Measurements from ENCODE around the gene PON3. TPM values are rescaled to one million over a fixed set of nuclear protein-coding genes. Genes with fewer than 3 reads are reported as not detected.

PON3 gene
- total and polyA plus RNA-seq, 2 of the 13 experiments (the other 11 are each of a cell fraction or from before 2014, with no cell fraction given), result 23.6 to 37.8 TPM

DNA sequence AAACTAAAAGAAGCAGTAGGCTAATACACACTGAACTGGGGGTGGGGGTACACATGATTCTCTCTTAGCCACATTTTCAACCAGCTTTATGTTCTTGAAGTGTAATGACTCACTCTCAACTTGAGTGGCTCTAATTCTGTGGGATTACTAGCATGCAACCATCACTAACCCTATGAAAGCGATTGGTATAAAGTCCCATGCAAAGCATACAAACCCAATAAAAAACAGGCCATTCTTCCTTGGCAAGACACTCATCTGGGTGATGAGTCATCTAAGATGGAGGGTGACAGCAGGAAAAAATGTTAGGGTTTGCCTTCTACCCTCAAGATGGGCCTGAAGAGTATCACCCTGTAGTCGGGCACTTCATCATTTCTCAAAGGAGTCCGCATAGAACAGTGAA, 14.9 kb upstream of the PON3 start (continued):
- TF ChIP-seq, protein P1, sequence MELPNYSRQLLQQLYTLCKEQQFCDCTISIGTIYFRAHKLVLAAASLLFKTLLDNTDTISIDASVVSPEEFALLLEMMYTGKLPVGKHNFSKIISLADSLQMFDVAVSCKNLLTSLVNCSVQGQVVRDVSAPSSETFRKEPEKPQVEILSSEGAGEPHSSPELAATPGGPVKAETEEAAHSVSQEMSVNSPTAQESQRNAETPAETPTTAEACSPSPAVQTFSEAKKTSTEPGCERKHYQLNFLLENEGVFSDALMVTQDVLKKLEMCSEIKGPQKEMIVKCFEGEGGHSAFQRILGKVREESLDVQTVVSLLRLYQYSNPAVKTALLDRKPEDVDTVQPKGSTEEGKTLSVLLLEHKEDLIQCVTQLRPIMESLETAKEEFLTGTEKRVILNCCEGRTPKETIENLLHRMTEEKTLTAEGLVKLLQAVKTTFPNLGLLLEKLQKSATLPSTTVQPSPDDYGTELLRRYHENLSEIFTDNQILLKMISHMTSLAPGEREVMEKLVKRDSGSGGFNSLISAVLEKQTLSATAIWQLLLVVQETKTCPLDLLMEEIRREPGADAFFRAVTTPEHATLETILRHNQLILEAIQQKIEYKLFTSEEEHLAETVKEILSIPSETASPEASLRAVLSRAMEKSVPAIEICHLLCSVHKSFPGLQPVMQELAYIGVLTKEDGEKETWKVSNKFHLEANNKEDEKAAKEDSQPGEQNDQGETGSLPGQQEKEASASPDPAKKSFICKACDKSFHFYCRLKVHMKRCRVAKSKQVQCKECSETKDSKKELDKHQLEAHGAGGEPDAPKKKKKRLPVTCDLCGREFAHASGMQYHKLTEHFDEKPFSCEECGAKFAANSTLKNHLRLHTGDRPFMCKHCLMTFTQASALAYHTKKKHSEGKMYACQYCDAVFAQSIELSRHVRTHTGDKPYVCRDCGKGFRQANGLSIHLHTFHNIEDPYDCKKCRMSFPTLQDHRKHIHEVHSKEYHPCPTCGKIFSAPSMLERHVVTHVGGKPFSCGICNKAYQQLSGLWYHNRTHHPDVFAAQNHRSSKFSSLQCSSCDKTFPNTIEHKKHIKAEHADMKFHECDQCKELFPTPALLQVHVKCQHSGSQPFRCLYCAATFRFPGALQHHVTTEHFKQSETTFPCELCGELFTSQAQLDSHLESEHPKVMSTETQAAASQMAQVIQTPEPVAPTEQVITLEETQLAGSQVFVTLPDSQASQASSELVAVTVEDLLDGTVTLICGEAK (IDR thresholded peaks at IDR 0.05), result no peak
- TF ChIP-seq, protein P1 (CRISPR knock-in tag; IDR thresholded peaks at IDR 0.05), result no peak

DNA sequence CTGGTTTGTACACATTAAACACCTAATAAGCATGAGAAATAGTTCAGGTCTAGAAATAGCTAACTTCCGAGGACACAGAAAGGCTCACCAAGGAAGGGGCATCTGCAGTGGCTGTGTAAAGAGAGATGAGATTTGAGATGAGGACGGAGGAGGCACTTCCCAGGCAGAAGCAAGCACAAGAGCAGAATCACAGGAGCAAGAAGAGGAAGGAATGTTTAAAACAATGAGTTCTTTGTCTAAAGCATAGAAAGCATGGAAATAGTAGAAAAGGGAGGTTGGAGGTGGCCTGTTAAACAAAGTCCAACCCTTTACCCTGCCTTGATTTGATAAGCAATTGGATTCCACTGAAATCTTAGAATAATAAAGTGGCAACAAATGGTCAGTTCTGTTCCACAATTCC, 11.6 kb upstream of the PON3 start:
- FAIRE-seq, result no peak
- ChIA-PET CTCF (ENCODE audit: low intra/inter-chr PET ratio, low total read pairs) (no interaction called here), POLR2A (no interaction called here)
- H3K27ac ChIP-seq (ENCODE audit: extremely low read length, insufficient read depth, low read length), result no peak overlapping the region
- no peak overlapping the region for H3K4me2 ChIP-seq (ENCODE audit: low read depth, low read length)
- BruUV-seq (replicated peaks), result no TSS peak
- no peaks in the 10 kb centered on the region for H3K9me3 ChIP-seq (ENCODE audit: low read length)
- WGBS (ENCODE audit: low lambda C conversion rate), result 71% methylated on average over 2 of the region's 2 CpGs
- no peak overlapping the region for H3K4me3 ChIP-seq (replicated peaks in 1 of 3; ENCODE audit: insufficient read depth in 1 of 3, low read depth in 2 of 3, low read length in 3 of 3)
- H3K9ac ChIP-seq (ENCODE audit: insufficient read depth, low read depth, low read length), result no peak overlapping the region
- no peaks in the 10 kb centered on the region for H3K79me2 ChIP-seq (ENCODE audit: insufficient read depth, low read length)
- intact Hi-C loops (cut with micrococcal nuclease; ENCODE audit: unreplicated experiment) (no loop called here), in situ Hi-C loops (cut with HindIII; ENCODE audit: extremely low pct_ligation_motif_present, low pct_unique_long_range_greater_than_20kb) (no loop called here)
- no peak overlapping the region for H2AFZ ChIP-seq (ENCODE audit: low read length)
- H3K36me3 ChIP-seq (replicated peaks in 1 of 2; ENCODE audit: control insufficient read depth in 1 of 2, insufficient read depth in 2 of 2, low read length in 2 of 2), result peaks cover 5 to 67% of the 10 kb centered on the region in 2 experiments; a peak in 4 of 5 replicates
- H3K27me3 ChIP-seq (ENCODE audit: control insufficient read depth in 1 of 2, insufficient read depth in 2 of 2, low read length in 2 of 2), result no peaks in the 10 kb centered on the region
- peaks cover 15% of the 10 kb centered on the region for H3K4me1 ChIP-seq (ENCODE audit: insufficient read depth, low read length)
- no peak for DNase-seq (ENCODE audit: low spot score)
- no peaks in the 10 kb centered on the region; the same call in 1 of the 2 replicates for H4K20me1 ChIP-seq (ENCODE audit: insufficient read depth, low read length)
- ATAC-seq, result no peak
- TF ChIP-seq, protein P2, sequence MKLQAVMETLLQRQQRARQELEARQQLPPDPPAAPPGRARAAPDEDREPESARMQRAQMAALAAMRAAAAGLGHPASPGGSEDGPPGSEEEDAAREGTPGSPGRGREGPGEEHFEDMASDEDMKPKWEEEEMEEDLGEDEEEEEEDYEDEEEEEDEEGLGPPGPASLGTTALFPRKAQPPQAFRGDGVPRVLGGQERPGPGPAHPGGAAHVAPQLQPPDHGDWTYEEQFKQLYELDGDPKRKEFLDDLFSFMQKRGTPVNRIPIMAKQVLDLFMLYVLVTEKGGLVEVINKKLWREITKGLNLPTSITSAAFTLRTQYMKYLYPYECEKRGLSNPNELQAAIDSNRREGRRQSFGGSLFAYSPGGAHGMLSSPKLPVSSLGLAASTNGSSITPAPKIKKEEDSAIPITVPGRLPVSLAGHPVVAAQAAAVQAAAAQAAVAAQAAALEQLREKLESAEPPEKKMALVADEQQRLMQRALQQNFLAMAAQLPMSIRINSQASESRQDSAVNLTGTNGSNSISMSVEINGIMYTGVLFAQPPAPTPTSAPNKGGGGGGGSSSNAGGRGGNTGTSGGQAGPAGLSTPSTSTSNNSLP (IDR thresholded peaks at IDR 0.05; ENCODE audit: low read depth, low read length), result no peak
- TF ChIP-seq ZBTB20 (CRISPR knock-in tag; IDR thresholded peaks at IDR 0.05; ENCODE audit: borderline replicate concordance, low read depth) (no peak), ZFP1 (CRISPR knock-in tag; IDR thresholded peaks at IDR 0.05) (no peak), ZNF468 (CRISPR knock-in tag; IDR thresholded peaks at IDR 0.05) (no peak), ZNF776 (CRISPR knock-in tag; IDR thresholded peaks at IDR 0.05) (no peak), HOXD1 (CRISPR knock-in tag; IDR thresholded peaks at IDR 0.05) (no peak), ZC3H13 (CRISPR knock-in tag; IDR thresholded peaks at IDR 0.05) (no peak), ZNF570 (CRISPR knock-in tag; IDR thresholded peaks at IDR 0.05; ENCODE audit: borderline replicate concordance) (no peak), TRIM24 (CRISPR knock-in tag; IDR thresholded peaks at IDR 0.05) (no peak), ATM (IDR thresholded peaks at IDR 0.05; ENCODE audit: borderline replicate concordance) (no peak)
- TF ChIP-seq, protein P3, sequence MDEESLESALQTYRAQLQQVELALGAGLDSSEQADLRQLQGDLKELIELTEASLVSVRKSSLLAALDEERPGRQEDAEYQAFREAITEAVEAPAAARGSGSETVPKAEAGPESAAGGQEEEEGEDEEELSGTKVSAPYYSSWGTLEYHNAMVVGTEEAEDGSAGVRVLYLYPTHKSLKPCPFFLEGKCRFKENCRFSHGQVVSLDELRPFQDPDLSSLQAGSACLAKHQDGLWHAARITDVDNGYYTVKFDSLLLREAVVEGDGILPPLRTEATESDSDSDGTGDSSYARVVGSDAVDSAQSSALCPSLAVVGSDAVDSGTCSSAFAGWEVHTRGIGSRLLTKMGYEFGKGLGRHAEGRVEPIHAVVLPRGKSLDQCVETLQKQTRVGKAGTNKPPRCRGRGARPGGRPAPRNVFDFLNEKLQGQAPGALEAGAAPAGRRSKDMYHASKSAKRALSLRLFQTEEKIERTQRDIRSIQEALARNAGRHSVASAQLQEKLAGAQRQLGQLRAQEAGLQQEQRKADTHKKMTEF (CRISPR knock-in tag; IDR thresholded peaks at IDR 0.05), result no peak

All from HepG2 (cell line).